ENCODE measurements around the gene NLN. TPM values are rescaled to one million over a fixed set of nuclear protein-coding genes. Genes with fewer than 3 reads are reported as not detected.
"Not testable (repeated sequence)": the region's sequence is repeated elsewhere in the genome, so short reads cannot be mapped to it uniquely, and the experiment has no call there.

The NLN gene
- total and polyA plus RNA-seq, 2 donors (not counting 1 experiment from before 2014, with no cell fraction given), result 1.7 to 6.8 TPM

- no peaks in the 10 kb centered on the region for H3K79me2 ChIP-seq (ENCODE audit: control insufficient read depth, insufficient read depth, low read length)
- WGBS (ENCODE audit: insufficient coverage), result no CpG with 5 or more reads among the region's 1 CpG
- intact Hi-C loops (cut with micrococcal nuclease), result no loop called here
- H2AFZ ChIP-seq (ENCODE audit: insufficient read depth, low read depth, low read length, poor library complexity, severe bottlenecking), result no peak overlapping the region
- ChIA-PET CTCF (interaction anchor here (0.6 kb wide), 1 partner anchor 34 kb away, joined by 4 read pairs; no protein-coding TSS in a partner anchor), POLR2A (no interaction called here)
- H3K9me3 Mint-ChIP-seq (ENCODE audit: insufficient read depth), result no peaks in the 10 kb centered on the region
- no peaks in the 10 kb centered on the region for H3K36me3 ChIP-seq (replicated peaks in 1 of 2; ENCODE audit: control extremely low read depth in 1 of 2, control insufficient read depth in 1 of 2, extremely low read depth in 1 of 2, insufficient read depth in 2 of 2, low read length in 1 of 2)
- ATAC-seq (ENCODE audit: low read depth), result no peak
- H3K4me3 Mint-ChIP-seq, result no peak overlapping the region
- no peak overlapping the region for H3K9ac ChIP-seq (ENCODE audit: low read length)
- no peak overlapping the region for H3K27ac Mint-ChIP-seq
- no peak overlapping the region for H3K4me2 ChIP-seq (replicated peaks; ENCODE audit: low read depth, low read length, poor library complexity, severe bottlenecking)
- H3K27ac ChIP-seq (ENCODE audit: low read length in 2 of 2), result no peak overlapping the region
- no peak for TF ChIP-seq EZH2 (IDR thresholded peaks at IDR 0.05; ENCODE audit: borderline replicate concordance, insufficient read depth, low read depth, low read length, poor library complexity, severe bottlenecking)
- no peak for TF ChIP-seq CTCF (IDR thresholded peaks at IDR 0.05)
- H3K4me3 ChIP-seq (ENCODE audit: control extremely low read depth in 1 of 5, extremely low read depth in 1 of 5, insufficient read depth in 1 of 5, low read depth in 2 of 5, low read length in 4 of 5), result no peak overlapping the region
- no peaks in the 10 kb centered on the region for H3K9me3 ChIP-seq (ENCODE audit: control extremely low read depth in 1 of 3, control insufficient read depth in 2 of 3, insufficient read depth in 1 of 3, low read length in 2 of 3)
- H4K20me1 ChIP-seq (ENCODE audit: control insufficient read depth, insufficient read depth, low read length, poor library complexity, severe bottlenecking), result no peaks in the 10 kb centered on the region
- peaks cover 7% of the 10 kb centered on the region for H3K4me1 Mint-ChIP-seq
- H3K27me3 ChIP-seq (replicated peaks in 1 of 4; ENCODE audit: control extremely low read depth in 1 of 4, control insufficient read depth in 3 of 4, insufficient read depth in 4 of 4, low read length in 3 of 4), result no peaks in the 10 kb centered on the region
- H3K27me3 Mint-ChIP-seq, result no peaks in the 10 kb centered on the region
- no peak for DNase-seq
- H3K4me1 ChIP-seq (ENCODE audit: control insufficient read depth in 2 of 2, insufficient read depth in 2 of 2, low read length in 2 of 2), result peaks cover 3 to 5% of the 10 kb centered on the region in 2 donors
Observed at GRCh38 chr5:65778126-65778525, 56.1 kb downstream of the NLN start.

GRCh38 chr5:65779643-65780042 lies 57.6 kb downstream of the NLN start:
- ChIA-PET POLR2A (no interaction called here), CTCF (no interaction called here)
- Histone ChIP-seq H3K27me3 (replicated peaks in 1 of 4; ENCODE audit: control extremely low read depth in 1 of 4, control insufficient read depth in 3 of 4, insufficient read depth in 4 of 4, low read length in 3 of 4) (no peaks in the 10 kb centered on the region), H3K36me3 (replicated peaks in 1 of 2; ENCODE audit: control extremely low read depth in 1 of 2, control insufficient read depth in 1 of 2, extremely low read depth in 1 of 2, insufficient read depth in 2 of 2, low read length in 1 of 2) (no peaks in the 10 kb centered on the region), H3K9me3 (ENCODE audit: control extremely low read depth in 1 of 3, control insufficient read depth in 2 of 3, insufficient read depth in 1 of 3, low read length in 2 of 3) (no peaks in the 10 kb centered on the region), H3K79me2 (ENCODE audit: control insufficient read depth, insufficient read depth, low read length) (no peaks in the 10 kb centered on the region), H3K27ac (ENCODE audit: low read length in 2 of 2) (no peak overlapping the region), H3K4me3 (ENCODE audit: control extremely low read depth in 1 of 5, extremely low read depth in 1 of 5, insufficient read depth in 1 of 5, low read depth in 2 of 5, low read length in 4 of 5) (no peak overlapping the region), H3K4me1 (ENCODE audit: control insufficient read depth in 2 of 2, insufficient read depth in 2 of 2, low read length in 2 of 2) (peaks cover 3 to 5% of the 10 kb centered on the region in 2 donors), H2AFZ (ENCODE audit: insufficient read depth, low read depth, low read length, poor library complexity, severe bottlenecking) (peak overlapping the region; percentile 53), H3K4me2 (replicated peaks; ENCODE audit: low read depth, low read length, poor library complexity, severe bottlenecking) (no peak overlapping the region), H4K20me1 (ENCODE audit: control insufficient read depth, insufficient read depth, low read length, poor library complexity, severe bottlenecking) (no peaks in the 10 kb centered on the region), H3K9ac (ENCODE audit: low read length) (no peak overlapping the region)
- Mint-ChIP-seq H3K27me3 (no peaks in the 10 kb centered on the region), H3K9me3 (ENCODE audit: insufficient read depth) (no peaks in the 10 kb centered on the region), H3K4me1 (peaks cover 7% of the 10 kb centered on the region), H3K27ac (no peak overlapping the region), H3K4me3 (no peak overlapping the region)
- ATAC-seq (ENCODE audit: low read depth), result no peak
- DNase-seq, result peak; percentile 26
- WGBS (ENCODE audit: insufficient coverage), result no CpG with 5 or more reads among the region's 1 CpG
- TF ChIP-seq CTCF (IDR thresholded peaks at IDR 0.05) (no peak), EZH2 (IDR thresholded peaks at IDR 0.05; ENCODE audit: borderline replicate concordance, insufficient read depth, low read depth, low read length, poor library complexity, severe bottlenecking) (no peak)
- intact Hi-C loops (cut with micrococcal nuclease), result no loop called here

- intact Hi-C loops (cut with micrococcal nuclease); H3K27me3 Mint-ChIP-seq; H3K4me1 ChIP-seq (ENCODE audit: control insufficient read depth in 2 of 2, insufficient read depth in 2 of 2, low read length in 2 of 2); DNase-seq; CTCF ChIA-PET; POLR2A ChIA-PET; H4K20me1 ChIP-seq (ENCODE audit: control insufficient read depth, insufficient read depth, low read length, poor library complexity, severe bottlenecking); H2AFZ ChIP-seq (ENCODE audit: insufficient read depth, low read depth, low read length, poor library complexity, severe bottlenecking); H3K4me2 ChIP-seq (replicated peaks; ENCODE audit: low read depth, low read length, poor library complexity, severe bottlenecking); H3K4me3 Mint-ChIP-seq; H3K27ac ChIP-seq (ENCODE audit: low read length in 2 of 2); H3K4me1 Mint-ChIP-seq; H3K9me3 Mint-ChIP-seq (ENCODE audit: insufficient read depth); H3K79me2 ChIP-seq (ENCODE audit: control insufficient read depth, insufficient read depth, low read length); H3K9ac ChIP-seq (ENCODE audit: low read length); H3K4me3 ChIP-seq (ENCODE audit: control extremely low read depth in 1 of 5, extremely low read depth in 1 of 5, insufficient read depth in 1 of 5, low read depth in 2 of 5, low read length in 4 of 5); H3K27me3 ChIP-seq (replicated peaks in 1 of 4; ENCODE audit: control extremely low read depth in 1 of 4, control insufficient read depth in 3 of 4, insufficient read depth in 4 of 4, low read length in 3 of 4); H3K36me3 ChIP-seq (replicated peaks in 1 of 2; ENCODE audit: control extremely low read depth in 1 of 2, control insufficient read depth in 1 of 2, extremely low read depth in 1 of 2, insufficient read depth in 2 of 2, low read length in 1 of 2); ATAC-seq (ENCODE audit: low read depth); H3K27ac Mint-ChIP-seq: not testable (repeated sequence)
- peaks cover 0 to 16% (median 14%) of the 10 kb centered on the region in 3 donors for H3K9me3 ChIP-seq (ENCODE audit: control extremely low read depth in 1 of 3, control insufficient read depth in 2 of 3, insufficient read depth in 1 of 3, low read length in 2 of 3)
- no CpG with 5 or more reads among the region's 2 CpGs for WGBS (ENCODE audit: insufficient coverage)
Observed at GRCh38 chr5:65788296-65788695, 66.3 kb downstream of the NLN start.

All from B cell (primary cell).